GM12892 (cell line): Measurements from ENCODE around the gene CBX3. TPM values are rescaled to one million over a fixed set of nuclear protein-coding genes. Genes with fewer than 3 reads are reported as not detected.
A peak's percentile ranks its signal among the peaks of the same experiment; 100 is the strongest.
"Not testable (repeated sequence)": the region's sequence is repeated elsewhere in the genome, so short reads cannot be mapped to it uniquely, and the experiment has no call there.

Experiments
- DNase-seq: peaks from one replicate; pipeline ENCODE4 v3.0.0; 2011; ENCODE audit not compliant: insufficient read length
- FAIRE-seq: peaks from 2 replicates; lab custom pipeline; 2011; peaks lifted over from hg19 to GRCh38; lab: Jason Lieb, UNC
- POLR2A ChIP-seq: IDR thresholded peaks from 2 replicates; pipeline ENCODE4 v1.6.1; 2011; ENCODE audit warnings: low read depth, low read length, control low read depth
- POLR2AphosphoS5 ChIP-seq: IDR thresholded peaks from 2 replicates; pipeline ENCODE4 v1.6.1; 2011; ENCODE audit warnings: low read depth, low read length, control low read depth
- TAF1 ChIP-seq: IDR thresholded peaks from 2 replicates; pipeline ENCODE4 v1.6.1; 2011; ENCODE audit warnings: low read depth, mild to moderate bottlenecking, control low read depth, low read length, borderline replicate concordance
- polyA plus RNA-seq: library from polyadenylated mRNA; unstranded; fragments of >200 nt; gene quantifications from one replicate; pipeline ENCODE4 v1.2.1, GENCODE V29; 2012; ENCODE audit warnings: missing spikeins, inconsistent platforms; ENCODE audit not compliant: missing spikeins

CBX3 gene
- polyA plus RNA-seq = 226 TPM

- DNase-seq (peak; percentile 71), FAIRE-seq (no peak)
- TF ChIP-seq POLR2AphosphoS5 (peak; percentile 84), TAF1 (peak; percentile 78), POLR2A (peak; percentile 94)
Observed at GRCh38 chr7:26201247-26202018, at the start of gene CBX3. TSS of gene CBX3 (plus strand) at chr7:26201745. CDS start at chr7:26202999, 1,254 bp downstream.

GRCh38 chr7:26151953-26152781, 49.4 kb upstream of the CBX3 start, which contains the start of gene NFE2L3:
TSS of gene NFE2L3 (plus strand) at chr7:26152198. CDS start at chr7:26152499, 301 bp downstream.
- TF ChIP-seq POLR2A (peak; percentile 71), POLR2AphosphoS5 (peak; percentile 47), TAF1 (peak; percentile 48; the same call in 1 of the 2 replicates)

GRCh38 chr7:26152782-26153240, 48.7 kb upstream of the CBX3 start:
- DNase-seq, FAIRE-seq: not testable (repeated sequence)

More at GRCh38 chr7:26151953-26152781, 49.4 kb upstream of the CBX3 start, which contains the start of gene NFE2L3:
- peak; percentile 76 for DNase-seq
- peak; percentile 94 for FAIRE-seq

GRCh38 chr7:26153241-26153822, 48.2 kb upstream of the CBX3 start:
- TF ChIP-seq POLR2AphosphoS5 (no peak), POLR2A (no peak), TAF1 (no peak)
- FAIRE-seq (peak; percentile 30), DNase-seq (no peak)

- no peak for DNase-seq
- FAIRE-seq = no peak
Observed at GRCh38 chr7:26153823-26154783, 47.4 kb upstream of the CBX3 start.

GRCh38 chr7:26155531-26156375, 45.8 kb upstream of the CBX3 start:
- no peak for DNase-seq
- no peak for FAIRE-seq
- TF ChIP-seq POLR2AphosphoS5 (no peak), POLR2A (no peak), TAF1 (no peak)

More at GRCh38 chr7:26153823-26154783, 47.4 kb upstream of the CBX3 start:
- no peak for TF ChIP-seq POLR2A
- TF ChIP-seq POLR2AphosphoS5 = no peak
- TF ChIP-seq TAF1 = no peak

GRCh38 chr7:26156451-26157420, 44.8 kb upstream of the CBX3 start:
- FAIRE-seq (peak; percentile 67), DNase-seq (no peak)
- TF ChIP-seq POLR2A (peak; percentile 39), POLR2AphosphoS5 (no peak), TAF1 (no peak)

GRCh38 chr7:26157520-26158105, 43.9 kb upstream of the CBX3 start:
- TF ChIP-seq POLR2A (no peak), POLR2AphosphoS5 (no peak), TAF1 (no peak)
- no peak for DNase-seq
- FAIRE-seq = no peak

- TF ChIP-seq TAF1 = no peak
- TF ChIP-seq POLR2AphosphoS5 = no peak
- TF ChIP-seq POLR2A = no peak
- DNase-seq = no peak
- no peak for FAIRE-seq
Observed at GRCh38 chr7:26159243-26159642, 42.3 kb upstream of the CBX3 start.
